A549 (cell line): ENCODE results near the gene VPS52.

Experiments used
- BHLHE40 ChIP-seq: IDR thresholded peaks from 2 replicates; pipeline ENCODE4 v1.6.1; 2012; ENCODE audit warnings: low read depth, low read length, inconsistent platforms
- CHD2 ChIP-seq: fragments of 150-350 bp; IDR thresholded peaks from 2 replicates; pipeline ENCODE4 v1.6.1; 2014; ENCODE audit warnings: low read length; ENCODE audit not compliant: partially characterized antibody
- KDM1A ChIP-seq: fragments of 200-600 bp; sonication (generic); IDR thresholded peaks from 2 replicates; pipeline ENCODE4 v1.6.1; 2016; ENCODE audit warnings: low read depth, mild to moderate bottlenecking
- MYC ChIP-seq: IDR thresholded peaks from 2 replicates; pipeline ENCODE4 v1.6.1; 2012; ENCODE audit warnings: mild to moderate bottlenecking, inconsistent platforms, low read length, improper control_type of control experiment, borderline replicate concordance
- REST ChIP-seq: fragments of 200-600 bp; sonication (generic); IDR thresholded peaks from 2 replicates; pipeline ENCODE4 v1.6.1; 2016; ENCODE audit warnings: antibody characterized with exemption, mild to moderate bottlenecking, moderate library complexity
- TF ChIP-seq, protein P1 (sequence below): fragments of >200 bp; sonication (Bioruptor Twin); formaldehyde crosslinking; IDR thresholded peaks from 3 replicates; pipeline ENCODE4 v1.5.1; 2016

GRCh38 chr6:33306356-33306755 lies 34.7 kb upstream of the VPS52 start:
- TF ChIP-seq CHD2 (no peak), REST (no peak), MYC (no peak), KDM1A (no peak), BHLHE40 (no peak)
- TF ChIP-seq, protein P1, sequence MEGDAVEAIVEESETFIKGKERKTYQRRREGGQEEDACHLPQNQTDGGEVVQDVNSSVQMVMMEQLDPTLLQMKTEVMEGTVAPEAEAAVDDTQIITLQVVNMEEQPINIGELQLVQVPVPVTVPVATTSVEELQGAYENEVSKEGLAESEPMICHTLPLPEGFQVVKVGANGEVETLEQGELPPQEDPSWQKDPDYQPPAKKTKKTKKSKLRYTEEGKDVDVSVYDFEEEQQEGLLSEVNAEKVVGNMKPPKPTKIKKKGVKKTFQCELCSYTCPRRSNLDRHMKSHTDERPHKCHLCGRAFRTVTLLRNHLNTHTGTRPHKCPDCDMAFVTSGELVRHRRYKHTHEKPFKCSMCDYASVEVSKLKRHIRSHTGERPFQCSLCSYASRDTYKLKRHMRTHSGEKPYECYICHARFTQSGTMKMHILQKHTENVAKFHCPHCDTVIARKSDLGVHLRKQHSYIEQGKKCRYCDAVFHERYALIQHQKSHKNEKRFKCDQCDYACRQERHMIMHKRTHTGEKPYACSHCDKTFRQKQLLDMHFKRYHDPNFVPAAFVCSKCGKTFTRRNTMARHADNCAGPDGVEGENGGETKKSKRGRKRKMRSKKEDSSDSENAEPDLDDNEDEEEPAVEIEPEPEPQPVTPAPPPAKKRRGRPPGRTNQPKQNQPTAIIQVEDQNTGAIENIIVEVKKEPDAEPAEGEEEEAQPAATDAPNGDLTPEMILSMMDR = no peak
